ENCODE results near the gene HDAC1. TPM values are rescaled to one million over a fixed set of nuclear protein-coding genes. Genes with fewer than 3 reads are reported as not detected.
"Not testable (repeated sequence)": the region's sequence is repeated elsewhere in the genome, so short reads cannot be mapped to it uniquely, and the experiment has no call there.

Gene HDAC1
- total and polyA plus RNA-seq, 10 of the 15 experiments (the other 5 are each of a cell fraction or from before 2014, with no cell fraction given) = 147 to 331 (median 168) TPM

DNA sequence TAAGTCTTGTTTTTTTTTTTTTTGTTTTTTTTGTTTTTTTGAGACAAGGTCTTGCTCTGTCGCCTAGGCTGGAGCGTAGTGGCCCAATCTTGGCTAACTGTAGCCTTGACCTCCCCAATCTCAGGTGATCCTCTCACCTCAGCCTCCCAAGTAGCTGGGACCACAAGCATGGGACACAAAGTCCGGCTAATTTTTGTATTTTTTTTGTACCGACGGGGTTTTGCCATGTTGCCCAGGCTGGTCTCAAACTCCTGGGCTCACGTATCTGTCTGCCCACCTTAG is 34.7 kb upstream of the HDAC1 start:
- ATAC-seq (no peak), DNase-seq (ENCODE audit: low read depth, low spot score) (no peak), FAIRE-seq (no peak)
- SMC1A ChIA-PET (ENCODE audit: uncharacterized antibody, unreplicated experiment) = interaction anchor here (1.0 to 14.4 kb wide), 6 partner anchors 12 to 61 kb away, joined by 3 to 124 read pairs (median 3); no protein-coding TSS in a partner anchor
- H3K79me2 ChIP-seq (ENCODE audit: control insufficient read depth, insufficient read depth, low read length) = peaks cover 64% of the 10 kb centered on the region
- H2AFZ ChIP-seq (ENCODE audit: control insufficient read depth, low read depth, low read length) = peak overlapping the region; percentile 22
- intact Hi-C loops (cut with micrococcal nuclease; ENCODE audit: unreplicated experiment) (no loop called here), in situ Hi-C loops (cut with MboI) (no loop called here)
- POLR2A ChIA-PET = interaction anchor here (1.5 kb wide), 1 partner anchor 18 kb away, joined by 3 read pairs; no protein-coding TSS in a partner anchor
- RAD21 ChIA-PET (ENCODE audit: unreplicated experiment) = interaction anchor here (0.7 kb wide), 1 partner anchor 34 kb away, joined by 3 read pairs; no protein-coding TSS in a partner anchor
- H3K9me3 ChIP-seq (replicated peaks; ENCODE audit: control insufficient read depth, insufficient read depth, low read length) = no peaks in the 10 kb centered on the region; the same call in 2 of the 3 replicates
- peaks cover 0 to 2% of the 10 kb centered on the region in 2 experiments; a peak in 1 of 4 replicates for H3K36me3 ChIP-seq (ENCODE audit: control insufficient read depth in 2 of 2, insufficient read depth in 2 of 2, low read length in 1 of 2)
- peak overlapping the region; percentile 99 for H3K4me2 ChIP-seq (ENCODE audit: control insufficient read depth, insufficient read depth)
- BruUV-seq (replicated peaks) = no TSS peak
- WGBS (ENCODE audit: insufficient coverage, insufficient replicate concordance, low lambda C conversion rate, missing lambda C conversion rate) = 100% methylated on average over 6 of the region's 6 CpGs
- H3K27me3 ChIP-seq (replicated peaks in 1 of 2; ENCODE audit: control insufficient read depth in 2 of 2, insufficient read depth in 2 of 2, low read length in 1 of 2) = no peaks in the 10 kb centered on the region
- peaks cover 48% of the 10 kb centered on the region for H3K4me1 ChIP-seq (ENCODE audit: control insufficient read depth, insufficient read depth, low read length)
- CTCF ChIA-PET = interaction anchor here (0.6 to 6.2 kb wide), 4 partner anchors 9 to 158 kb away, joined by 4 to 39 read pairs (median 16); partner anchors contain the start of gene FAM167B
- no peaks in the 10 kb centered on the region for H4K20me1 ChIP-seq (ENCODE audit: control insufficient read depth, insufficient read depth)
- TF ChIP-seq, protein P1, sequence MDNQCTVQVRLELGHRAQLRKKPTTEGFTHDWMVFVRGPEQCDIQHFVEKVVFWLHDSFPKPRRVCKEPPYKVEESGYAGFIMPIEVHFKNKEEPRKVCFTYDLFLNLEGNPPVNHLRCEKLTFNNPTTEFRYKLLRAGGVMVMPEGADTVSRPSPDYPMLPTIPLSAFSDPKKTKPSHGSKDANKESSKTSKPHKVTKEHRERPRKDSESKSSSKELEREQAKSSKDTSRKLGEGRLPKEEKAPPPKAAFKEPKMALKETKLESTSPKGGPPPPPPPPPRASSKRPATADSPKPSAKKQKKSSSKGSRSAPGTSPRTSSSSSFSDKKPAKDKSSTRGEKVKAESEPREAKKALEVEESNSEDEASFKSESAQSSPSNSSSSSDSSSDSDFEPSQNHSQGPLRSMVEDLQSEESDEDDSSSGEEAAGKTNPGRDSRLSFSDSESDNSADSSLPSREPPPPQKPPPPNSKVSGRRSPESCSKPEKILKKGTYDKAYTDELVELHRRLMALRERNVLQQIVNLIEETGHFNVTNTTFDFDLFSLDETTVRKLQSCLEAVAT (IDR thresholded peaks at IDR 0.05) = peak; percentile 92
- no peak for TF ChIP-seq E2F8 (IDR thresholded peaks at IDR 0.05; ENCODE audit: low read depth, partially characterized antibody)
- H3K9ac ChIP-seq (ENCODE audit: control insufficient read depth, insufficient read depth, low read length) = peak overlapping the region; percentile 3
- H3K4me3 ChIP-seq = 0 out of 2 replicates have a peak overlapping the region, but pooled peaks have one; percentile 61
- peak overlapping the region; percentile 89 for H3K27ac ChIP-seq (ENCODE audit: control insufficient read depth, insufficient read depth)

- RAD21 ChIA-PET (ENCODE audit: unreplicated experiment); FAIRE-seq: not testable (repeated sequence)
- CTCF ChIA-PET = interaction anchor here (1.0 to 1.1 kb wide), 3 partner anchors 15 to 53 kb away, joined by 3 to 5 read pairs (median 5); no protein-coding TSS in a partner anchor
These were observed 28.7 kb upstream of the HDAC1 start for GRCh38 chr1:32263236-32263593.

More at GRCh38 chr1:32263236-32263593, 28.7 kb upstream of the HDAC1 start:
- H2AFZ ChIP-seq (ENCODE audit: control insufficient read depth, low read depth, low read length); H3K27ac ChIP-seq (ENCODE audit: control insufficient read depth, insufficient read depth); SMC1A ChIA-PET (ENCODE audit: uncharacterized antibody, unreplicated experiment); DNase-seq (ENCODE audit: low read depth, low spot score); in situ Hi-C loops (cut with MboI); intact Hi-C loops (cut with micrococcal nuclease; ENCODE audit: unreplicated experiment); H3K9me3 ChIP-seq (replicated peaks; ENCODE audit: control insufficient read depth, insufficient read depth, low read length); POLR2A ChIA-PET; H3K27me3 ChIP-seq (replicated peaks in 1 of 2; ENCODE audit: control insufficient read depth in 2 of 2, insufficient read depth in 2 of 2, low read length in 1 of 2); H4K20me1 ChIP-seq (ENCODE audit: control insufficient read depth, insufficient read depth); H3K9ac ChIP-seq (ENCODE audit: control insufficient read depth, insufficient read depth, low read length); H3K36me3 ChIP-seq (ENCODE audit: control insufficient read depth in 2 of 2, insufficient read depth in 2 of 2, low read length in 1 of 2); H3K4me3 ChIP-seq; ATAC-seq; BruUV-seq (replicated peaks): not testable (repeated sequence)
- peaks cover 27% of the 10 kb centered on the region for H3K4me1 ChIP-seq (ENCODE audit: control insufficient read depth, insufficient read depth, low read length)
- H3K79me2 ChIP-seq (ENCODE audit: control insufficient read depth, insufficient read depth, low read length) = peaks cover 23% of the 10 kb centered on the region
- 0 out of 2 replicates have a peak overlapping the region, but pooled peaks have one; percentile 11 for H3K4me2 ChIP-seq (ENCODE audit: control insufficient read depth, insufficient read depth)
- 75% methylated on average over 4 of the region's 4 CpGs for WGBS (ENCODE audit: insufficient coverage, insufficient replicate concordance, low lambda C conversion rate, missing lambda C conversion rate)

Data from GM12878 (cell line).